ENCODE measurements around the gene DBH.

DNA sequence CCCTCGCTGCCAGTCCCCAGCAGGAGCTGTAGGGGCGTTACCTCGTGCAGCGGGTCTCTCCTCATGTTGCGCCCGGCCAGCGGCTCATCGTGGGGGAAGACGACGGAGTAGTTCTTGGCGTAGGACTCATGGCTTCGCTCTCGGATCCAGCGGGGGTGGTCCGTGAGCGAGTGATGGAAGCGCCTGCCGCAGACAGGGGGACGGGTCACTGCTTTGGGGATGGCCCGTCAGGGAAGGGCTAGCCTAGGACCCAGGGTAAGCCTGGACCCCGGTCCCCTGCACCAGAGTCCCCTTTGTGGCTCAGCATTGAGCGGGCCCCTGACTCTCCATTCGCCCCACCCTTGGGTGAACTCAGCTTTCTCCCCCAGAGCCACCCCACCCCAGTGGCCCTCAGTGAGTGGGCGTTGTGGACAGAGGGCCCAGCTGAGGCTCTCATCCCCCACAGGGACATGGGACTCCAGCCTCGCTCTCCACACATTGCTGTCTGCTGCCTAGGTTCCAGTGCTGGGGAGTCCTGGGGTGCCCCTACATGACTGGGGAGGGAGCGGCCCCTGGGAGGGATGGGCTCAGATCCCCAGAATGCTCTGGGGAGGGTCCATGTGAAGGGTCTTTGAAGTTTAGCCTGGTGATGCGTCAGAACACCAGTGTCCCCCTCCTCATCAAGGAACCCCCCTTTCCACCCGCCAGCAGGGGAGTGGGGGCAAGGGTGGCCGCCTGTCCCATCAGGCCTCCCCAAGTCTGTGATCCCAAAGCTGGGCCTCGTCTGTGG lies 72.3 kb downstream of the DBH start:
- TF ChIP-seq POLR2AphosphoS5 (IDR thresholded peaks at IDR 0.05; ENCODE audit: borderline replicate concordance, low read depth, low read length) (no peak), EZH2 (IDR thresholded peaks at IDR 0.05) (no peak), FOXP2 (optimal IDR thresholded peaks at IDR 0.05; ENCODE audit: control extremely low read depth, extremely low read length, insufficient read depth) (no peak)

Measured in SK-N-MC (cell line).